Stimulated activated CD4-positive, alpha-beta T cell treated with anti-CD3 and anti-CD28 coated beads, Interleukin-15, amount 100 ng/mL, for 1 hour (primary cell): ENCODE results near the gene GPR149.
"Not testable (repeated sequence)": the region's sequence is repeated elsewhere in the genome, so short reads cannot be mapped to it uniquely, and the experiment has no call there.

Experiments used
- DNase-seq, 2 donors: peaks; one replicate each; pipeline ENCODE4 v3.0.0-alpha.2; 2020; ENCODE audit warnings: low read depth in 1 of 2, low spot score in 1 of 2

The GPR149 gene, protein sequence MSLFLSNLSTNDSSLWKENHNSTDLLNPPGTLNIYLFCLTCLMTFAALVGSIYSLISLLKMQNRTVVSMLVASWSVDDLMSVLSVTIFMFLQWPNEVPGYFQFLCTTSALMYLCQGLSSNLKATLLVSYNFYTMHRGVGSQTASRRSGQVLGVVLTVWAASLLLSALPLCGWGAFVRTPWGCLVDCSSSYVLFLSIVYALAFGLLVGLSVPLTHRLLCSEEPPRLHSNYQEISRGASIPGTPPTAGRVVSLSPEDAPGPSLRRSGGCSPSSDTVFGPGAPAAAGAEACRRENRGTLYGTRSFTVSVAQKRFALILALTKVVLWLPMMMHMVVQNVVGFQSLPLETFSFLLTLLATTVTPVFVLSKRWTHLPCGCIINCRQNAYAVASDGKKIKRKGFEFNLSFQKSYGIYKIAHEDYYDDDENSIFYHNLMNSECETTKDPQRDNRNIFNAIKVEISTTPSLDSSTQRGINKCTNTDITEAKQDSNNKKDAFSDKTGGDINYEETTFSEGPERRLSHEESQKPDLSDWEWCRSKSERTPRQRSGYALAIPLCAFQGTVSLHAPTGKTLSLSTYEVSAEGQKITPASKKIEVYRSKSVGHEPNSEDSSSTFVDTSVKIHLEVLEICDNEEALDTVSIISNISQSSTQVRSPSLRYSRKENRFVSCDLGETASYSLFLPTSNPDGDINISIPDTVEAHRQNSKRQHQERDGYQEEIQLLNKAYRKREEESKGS

GRCh38 chr3:154430014-154430413 is at the start of gene GPR149:
GPR149 (minus strand) TSS chr3:154430190; CDS start chr3:154429615, 575 bp downstream.
- DNase-seq, result no peak

GRCh38 chr3:154473769-154474168 is 43.8 kb upstream of the GPR149 start:
- DNase-seq, result no peak

GRCh38 chr3:154469585-154469984 is 39.6 kb upstream of the GPR149 start:
- DNase-seq, result no peak

DNA sequence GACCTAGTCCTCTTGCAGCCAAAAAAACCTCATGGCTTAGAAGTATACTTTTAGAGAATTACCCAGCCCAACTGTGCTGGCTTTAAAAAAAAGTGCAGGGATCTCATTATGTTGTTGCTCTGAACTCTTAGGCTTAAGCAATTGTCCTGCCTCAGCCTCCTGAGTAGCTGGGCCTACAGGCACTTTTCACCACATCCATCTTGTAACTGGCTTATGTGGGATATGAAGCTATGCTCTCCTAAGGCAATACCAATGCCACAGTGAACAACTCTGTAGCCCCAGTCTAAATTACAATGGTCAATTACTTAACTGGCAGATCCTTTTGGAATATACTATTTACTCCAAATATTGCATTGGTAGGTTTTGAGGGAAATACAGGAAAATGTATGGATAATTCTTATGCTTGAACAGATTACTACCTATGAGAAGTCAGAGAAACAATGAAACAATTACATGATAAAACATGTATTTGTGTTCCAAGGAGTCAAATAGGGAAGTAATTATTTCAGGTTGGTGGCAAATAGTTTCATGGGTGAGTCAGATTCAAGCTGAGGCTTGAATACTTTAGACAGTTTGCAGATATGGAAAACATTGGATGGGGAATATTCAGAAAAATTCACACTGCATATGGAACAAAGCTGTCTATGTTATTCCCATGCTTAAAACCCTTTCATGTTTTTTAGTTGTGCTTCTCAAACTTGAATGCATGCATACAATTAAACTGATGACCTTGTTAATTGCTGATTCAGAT is 34.6 kb upstream of the GPR149 start:
- no peak for DNase-seq

- DNase-seq, result no peak
These were observed 28.6 kb upstream of the GPR149 start for GRCh38 chr3:154458560-154458959.

DNA sequence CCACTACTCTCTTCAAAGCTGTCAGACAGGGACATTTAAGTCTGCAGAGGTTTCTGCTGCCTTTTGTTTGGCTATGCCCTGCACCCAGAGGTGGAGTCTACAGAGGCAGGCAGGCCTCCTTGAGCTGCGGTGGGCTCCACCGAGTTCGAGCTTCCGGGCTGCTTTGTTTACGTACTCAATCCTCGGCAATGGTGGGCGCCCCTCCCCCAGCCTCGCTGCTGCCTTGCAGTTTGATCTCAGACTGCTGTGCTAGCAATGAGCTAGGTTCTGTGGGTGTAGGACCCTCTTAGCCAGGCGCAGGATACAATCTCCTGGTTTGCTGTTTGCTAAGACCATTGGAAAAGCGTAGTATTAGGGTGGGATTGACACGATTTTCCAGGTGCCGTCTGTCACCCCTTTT is 9.1 kb upstream of the GPR149 start:
- not testable (repeated sequence) for DNase-seq

- no peak for DNase-seq
These were observed 1.1 kb upstream of the GPR149 start for GRCh38 chr3:154431043-154431442.

- DNase-seq, result no peak
These were observed 1.4 kb downstream of the GPR149 start for GRCh38 chr3:154428286-154429206.

DNA sequence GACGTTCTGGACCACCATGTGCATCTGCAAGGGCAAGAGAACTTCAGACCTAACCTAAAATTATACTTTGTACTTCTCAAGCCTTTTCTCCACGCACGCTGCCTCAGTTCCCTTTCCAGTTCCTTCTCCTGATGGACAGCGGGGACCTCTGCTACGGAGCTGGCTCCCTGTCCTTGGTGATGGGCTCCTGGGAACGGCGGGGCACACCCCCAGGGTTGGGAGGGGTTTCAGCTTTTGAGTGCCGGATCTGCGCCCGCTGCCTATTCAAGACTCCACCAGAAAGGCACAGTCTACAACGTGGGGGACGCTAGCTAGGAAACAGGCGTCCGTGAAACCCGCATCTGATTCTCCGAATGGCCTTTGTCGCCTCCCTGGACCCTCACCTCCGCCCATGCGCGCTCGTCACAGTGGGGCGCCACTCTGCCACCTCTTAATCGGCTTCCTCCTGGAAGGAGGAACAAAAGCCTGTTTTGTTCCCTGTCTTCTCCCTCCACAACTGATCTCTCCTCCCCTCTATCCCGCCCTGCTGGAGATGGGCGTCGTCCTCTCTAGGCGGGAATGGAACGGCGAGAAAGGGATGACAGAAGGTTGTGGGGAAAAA is 2.2 kb downstream of the GPR149 start:
- DNase-seq, result no peak

DNA sequence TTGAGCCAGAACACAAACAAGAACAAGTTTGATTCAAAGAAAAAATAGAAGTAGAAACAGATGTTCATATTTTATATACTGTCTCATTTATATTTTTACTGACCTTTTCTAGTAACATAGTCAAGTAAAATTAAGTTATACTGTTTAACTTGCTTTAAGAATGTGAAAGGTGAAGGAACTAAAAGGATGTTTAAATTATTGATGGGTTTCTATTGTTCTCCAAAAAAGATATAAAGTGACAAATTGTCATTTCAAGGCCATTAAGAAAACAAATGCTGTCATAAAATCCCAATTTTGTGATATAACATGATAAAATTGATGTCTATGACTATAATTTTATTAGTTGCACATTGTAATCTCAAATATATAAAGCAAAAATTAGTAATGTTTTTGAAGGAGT is 7.3 kb downstream of the GPR149 start:
- DNase-seq, result no peak

GRCh38 chr3:154421083-154421482 is 8.9 kb downstream of the GPR149 start:
- no peak for DNase-seq

GRCh38 chr3:154398084-154398967 is 31.7 kb downstream of the GPR149 start:
- no peak for DNase-seq

- DNase-seq, result no peak
These were observed 40.1 kb downstream of the GPR149 start for GRCh38 chr3:154389861-154390260.

DNA sequence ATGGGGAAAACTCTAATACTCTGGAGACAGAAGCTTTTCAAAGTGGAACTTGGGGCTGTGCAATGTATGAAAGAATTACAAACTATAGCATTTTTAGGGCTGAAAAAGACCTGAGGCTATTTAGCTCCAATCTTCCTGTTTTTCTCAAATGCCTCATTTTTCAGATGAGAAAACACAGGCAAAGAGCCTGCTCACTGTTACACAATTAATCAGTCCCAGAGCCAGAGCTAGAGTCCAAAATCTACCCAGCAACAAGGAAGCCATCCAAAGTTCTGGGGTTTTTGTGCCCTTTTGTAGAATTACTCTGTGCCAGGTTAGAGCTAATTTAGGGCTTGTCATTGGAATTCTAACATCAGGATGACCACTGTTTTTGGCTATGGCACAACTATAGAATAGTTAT is 45.5 kb downstream of the GPR149 start:
- no peak for DNase-seq

- no peak for DNase-seq
These were observed 51.7 kb downstream of the GPR149 start for GRCh38 chr3:154378311-154378710.

DNA sequence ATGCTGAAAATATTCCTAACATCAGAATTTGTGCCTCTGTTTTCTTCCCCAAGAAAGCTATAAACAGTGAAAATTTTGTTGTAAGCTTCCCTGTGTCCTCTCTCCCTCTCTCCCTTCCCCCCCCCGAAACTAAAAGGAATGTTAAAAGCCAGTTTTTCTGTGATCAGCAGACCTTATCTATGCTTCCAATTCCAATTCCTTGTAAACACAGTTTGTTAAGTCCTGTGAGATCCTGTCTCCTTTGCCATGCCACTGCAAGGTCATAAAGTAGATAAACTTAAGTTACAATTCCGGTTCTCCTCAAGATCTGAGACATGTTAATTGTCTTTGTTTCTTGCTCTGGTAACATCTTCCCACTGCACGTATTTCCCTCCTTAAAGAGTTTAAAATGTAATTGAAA is 62.8 kb downstream of the GPR149 start:
- no peak for DNase-seq

- DNase-seq, result no peak
These were observed 65.1 kb downstream of the GPR149 start for GRCh38 chr3:154364849-154365248.

- no peak for DNase-seq
These were observed 68.9 kb downstream of the GPR149 start for GRCh38 chr3:154361099-154361498.

- DNase-seq, result no peak
These were observed 74.0 kb downstream of the GPR149 start for GRCh38 chr3:154356009-154356408.
